Measurements from ENCODE around the gene PNPLA4.

PNPLA4 gene

GRCh38 chrX:7927259-7928167, at the start of gene PNPLA4:
TSS of gene PNPLA4 (minus strand) at chrX:7927413. CDS start at chrX:7926119, 1,294 bp downstream.
- Mint-ChIP-seq H3K4me3 (peak within 1 kb of the TSS; percentile 84), H3K36me3 (ENCODE audit: low read depth) (no peaks in the 10 kb centered on the region), H3K4me1 (ENCODE audit: low read depth) (peaks cover 11% of the 10 kb centered on the region)

GRCh38 chrX:7972586-7972985, 45.4 kb upstream of the PNPLA4 start:
- no peaks in the 10 kb centered on the region for H3K9me3 Mint-ChIP-seq
- H3K27me3 Mint-ChIP-seq (ENCODE audit: low read depth): no peaks in the 10 kb centered on the region
- H3K4me1 Mint-ChIP-seq (ENCODE audit: low read depth): no peaks in the 10 kb centered on the region
- no peak overlapping the region for H3K27ac Mint-ChIP-seq
- H3K4me3 Mint-ChIP-seq: no peak overlapping the region
- H3K36me3 Mint-ChIP-seq (ENCODE audit: low read depth): no peaks in the 10 kb centered on the region

More at GRCh38 chrX:7927259-7928167, at the start of gene PNPLA4:
- no peaks in the 10 kb centered on the region for H3K27me3 Mint-ChIP-seq (ENCODE audit: low read depth)
- H3K9me3 Mint-ChIP-seq: peaks cover 5% of the 10 kb centered on the region
- H3K27ac Mint-ChIP-seq: peak within 1 kb of the TSS; percentile 93

GRCh38 chrX:7970428-7970827, 43.2 kb upstream of the PNPLA4 start:
- H3K27ac Mint-ChIP-seq: no peak overlapping the region
- H3K4me3 Mint-ChIP-seq: no peak overlapping the region

GRCh38 chrX:7965436-7965835, 38.2 kb upstream of the PNPLA4 start:
- H3K4me1 Mint-ChIP-seq (ENCODE audit: low read depth): no peaks in the 10 kb centered on the region
- no peak overlapping the region for H3K27ac Mint-ChIP-seq
- peaks cover 3% of the 10 kb centered on the region for H3K9me3 Mint-ChIP-seq
- no peak overlapping the region for H3K4me3 Mint-ChIP-seq
- no peaks in the 10 kb centered on the region for H3K36me3 Mint-ChIP-seq (ENCODE audit: low read depth)
- no peaks in the 10 kb centered on the region for H3K27me3 Mint-ChIP-seq (ENCODE audit: low read depth)

More at GRCh38 chrX:7970428-7970827, 43.2 kb upstream of the PNPLA4 start:
- Mint-ChIP-seq H3K27me3 (ENCODE audit: low read depth) (no peaks in the 10 kb centered on the region), H3K36me3 (ENCODE audit: low read depth) (no peaks in the 10 kb centered on the region), H3K9me3 (no peaks in the 10 kb centered on the region), H3K4me1 (ENCODE audit: low read depth) (no peaks in the 10 kb centered on the region)

GRCh38 chrX:7960246-7960645, 33.0 kb upstream of the PNPLA4 start:
- no peak overlapping the region for H3K4me3 Mint-ChIP-seq
- H3K27me3 Mint-ChIP-seq (ENCODE audit: low read depth): no peaks in the 10 kb centered on the region
- no peaks in the 10 kb centered on the region for H3K36me3 Mint-ChIP-seq (ENCODE audit: low read depth)
- H3K9me3 Mint-ChIP-seq: peaks cover 3% of the 10 kb centered on the region
- H3K27ac Mint-ChIP-seq: no peak overlapping the region
- no peaks in the 10 kb centered on the region for H3K4me1 Mint-ChIP-seq (ENCODE audit: low read depth)

- Mint-ChIP-seq H3K36me3 (ENCODE audit: low read depth) (no peaks in the 10 kb centered on the region), H3K27me3 (ENCODE audit: low read depth) (no peaks in the 10 kb centered on the region), H3K27ac (no peak overlapping the region)
Measured at GRCh38 chrX:7953446-7953845, 26.2 kb upstream of the PNPLA4 start.

GRCh38 chrX:7950865-7951264, 23.7 kb upstream of the PNPLA4 start:
- Mint-ChIP-seq H3K27ac (no peak overlapping the region), H3K36me3 (ENCODE audit: low read depth) (no peaks in the 10 kb centered on the region), H3K4me3 (no peak overlapping the region), H3K4me1 (ENCODE audit: low read depth) (no peaks in the 10 kb centered on the region), H3K9me3 (no peaks in the 10 kb centered on the region), H3K27me3 (ENCODE audit: low read depth) (no peaks in the 10 kb centered on the region)

More at GRCh38 chrX:7953446-7953845, 26.2 kb upstream of the PNPLA4 start:
- no peaks in the 10 kb centered on the region for H3K4me1 Mint-ChIP-seq (ENCODE audit: low read depth)
- no peaks in the 10 kb centered on the region for H3K9me3 Mint-ChIP-seq
- no peak overlapping the region for H3K4me3 Mint-ChIP-seq

- no peaks in the 10 kb centered on the region for H3K36me3 Mint-ChIP-seq (ENCODE audit: low read depth)
- no peaks in the 10 kb centered on the region for H3K4me1 Mint-ChIP-seq (ENCODE audit: low read depth)
- no peak overlapping the region for H3K4me3 Mint-ChIP-seq
- no peak overlapping the region for H3K27ac Mint-ChIP-seq
- no peaks in the 10 kb centered on the region for H3K27me3 Mint-ChIP-seq (ENCODE audit: low read depth)
- no peaks in the 10 kb centered on the region for H3K9me3 Mint-ChIP-seq
Measured at GRCh38 chrX:7948483-7948882, 21.3 kb upstream of the PNPLA4 start.

GRCh38 chrX:7946960-7947359, 19.7 kb upstream of the PNPLA4 start:
- Mint-ChIP-seq H3K36me3 (ENCODE audit: low read depth) (no peaks in the 10 kb centered on the region), H3K27me3 (ENCODE audit: low read depth) (no peaks in the 10 kb centered on the region), H3K9me3 (no peaks in the 10 kb centered on the region), H3K4me3 (no peak overlapping the region), H3K27ac (no peak overlapping the region), H3K4me1 (ENCODE audit: low read depth) (no peaks in the 10 kb centered on the region)

- H3K4me1 Mint-ChIP-seq (ENCODE audit: low read depth): no peaks in the 10 kb centered on the region
- no peaks in the 10 kb centered on the region for H3K9me3 Mint-ChIP-seq
- no peak overlapping the region for H3K4me3 Mint-ChIP-seq
Measured at GRCh38 chrX:7943600-7944245, 16.5 kb upstream of the PNPLA4 start.

GRCh38 chrX:7941390-7942042, 14.3 kb upstream of the PNPLA4 start:
- H3K9me3 Mint-ChIP-seq: no peaks in the 10 kb centered on the region
- no peak overlapping the region for H3K27ac Mint-ChIP-seq

More at GRCh38 chrX:7943600-7944245, 16.5 kb upstream of the PNPLA4 start:
- H3K27ac Mint-ChIP-seq: no peak overlapping the region
- no peaks in the 10 kb centered on the region for H3K27me3 Mint-ChIP-seq (ENCODE audit: low read depth)
- no peaks in the 10 kb centered on the region for H3K36me3 Mint-ChIP-seq (ENCODE audit: low read depth)

GRCh38 chrX:7934026-7934425, 6.8 kb upstream of the PNPLA4 start:
- no peaks in the 10 kb centered on the region for H3K27me3 Mint-ChIP-seq (ENCODE audit: low read depth)
- H3K4me1 Mint-ChIP-seq (ENCODE audit: low read depth): no peaks in the 10 kb centered on the region
- no peak overlapping the region for H3K27ac Mint-ChIP-seq
- H3K4me3 Mint-ChIP-seq: no peak overlapping the region
- no peaks in the 10 kb centered on the region for H3K9me3 Mint-ChIP-seq
- no peaks in the 10 kb centered on the region for H3K36me3 Mint-ChIP-seq (ENCODE audit: low read depth)

More at GRCh38 chrX:7941390-7942042, 14.3 kb upstream of the PNPLA4 start:
- no peaks in the 10 kb centered on the region for H3K36me3 Mint-ChIP-seq (ENCODE audit: low read depth)
- no peaks in the 10 kb centered on the region for H3K4me1 Mint-ChIP-seq (ENCODE audit: low read depth)
- H3K4me3 Mint-ChIP-seq: no peak overlapping the region
- no peaks in the 10 kb centered on the region for H3K27me3 Mint-ChIP-seq (ENCODE audit: low read depth)

- H3K4me1 Mint-ChIP-seq (ENCODE audit: low read depth): peaks cover 11% of the 10 kb centered on the region
- no peaks in the 10 kb centered on the region for H3K36me3 Mint-ChIP-seq (ENCODE audit: low read depth)
- H3K4me3 Mint-ChIP-seq: peak overlapping the region; percentile 84
- H3K9me3 Mint-ChIP-seq: peaks cover 5% of the 10 kb centered on the region
- peak overlapping the region; percentile 57 for H3K27ac Mint-ChIP-seq
- no peaks in the 10 kb centered on the region for H3K27me3 Mint-ChIP-seq (ENCODE audit: low read depth)
Measured at GRCh38 chrX:7926914-7927258, 327 bp downstream of the PNPLA4 start.

- Mint-ChIP-seq H3K4me3 (no peak overlapping the region), H3K27ac (peak overlapping the region; percentile 41), H3K36me3 (ENCODE audit: low read depth) (no peaks in the 10 kb centered on the region), H3K4me1 (ENCODE audit: low read depth) (peaks cover 11% of the 10 kb centered on the region), H3K9me3 (peaks cover 5% of the 10 kb centered on the region), H3K27me3 (ENCODE audit: low read depth) (no peaks in the 10 kb centered on the region)
Measured at GRCh38 chrX:7926501-7926900, 712 bp downstream of the PNPLA4 start.

Data from T-helper 1 cell treated with Interleukin-12 subunit alpha and Interleukin-12 subunit beta and Interleukin-4 antibody, amounts not matched to agents 30 μg/mL and 1 μg/mL, for 36 hours (primary cell).